ENCODE results near the gene ACR. TPM values are rescaled to one million over a fixed set of nuclear protein-coding genes. Genes with fewer than 3 reads are reported as not detected.

ACR gene
- total RNA-seq, 1 donor, result not detected

- no peak for TF ChIP-seq CTCF (IDR thresholded peaks at IDR 0.05; ENCODE audit: insufficient read depth, low read length)
- DNase-seq (ENCODE audit: low read depth), result no peak
- no peak overlapping the region for H3K4me3 ChIP-seq (ENCODE audit: low read depth, low read length)
These were observed 21.5 kb upstream of the ACR start for GRCh38 chr22:50716290-50717024.

GRCh38 chr22:50717709-50718351, 20.2 kb upstream of the ACR start:
- H3K4me3 ChIP-seq (ENCODE audit: low read depth, low read length), result no peak overlapping the region
- no peak for TF ChIP-seq CTCF (IDR thresholded peaks at IDR 0.05; ENCODE audit: insufficient read depth, low read length)
- DNase-seq (ENCODE audit: low read depth), result no peak

- H3K4me3 ChIP-seq (ENCODE audit: low read depth, low read length), result no peak overlapping the region
- no peak for DNase-seq (ENCODE audit: low read depth)
- TF ChIP-seq CTCF (IDR thresholded peaks at IDR 0.05; ENCODE audit: insufficient read depth, low read length), result no peak
These were observed 19.7 kb upstream of the ACR start for GRCh38 chr22:50718352-50718709.

- H3K4me3 ChIP-seq (ENCODE audit: low read depth, low read length), result no peak overlapping the region
- DNase-seq (ENCODE audit: low read depth), result no peak
- no peak for TF ChIP-seq CTCF (IDR thresholded peaks at IDR 0.05; ENCODE audit: insufficient read depth, low read length)
These were observed 18.1 kb upstream of the ACR start for GRCh38 chr22:50719814-50720300.

GRCh38 chr22:50720301-50721256, 17.4 kb upstream of the ACR start:
- DNase-seq (ENCODE audit: low read depth), result no peak
- no peak for TF ChIP-seq CTCF (IDR thresholded peaks at IDR 0.05; ENCODE audit: insufficient read depth, low read length)
- H3K4me3 ChIP-seq (ENCODE audit: low read depth, low read length), result no peak overlapping the region

- DNase-seq (ENCODE audit: low read depth), result no peak
- TF ChIP-seq CTCF (IDR thresholded peaks at IDR 0.05; ENCODE audit: insufficient read depth, low read length), result no peak
- no peak overlapping the region for H3K4me3 ChIP-seq (ENCODE audit: low read depth, low read length)
These were observed 16.7 kb upstream of the ACR start for GRCh38 chr22:50721257-50721844.
